ENCODE data around the gene OR51I1.

- no peak for TF ChIP-seq USF1 (IDR thresholded peaks at IDR 0.05)
- no peak for TF ChIP-seq YY1 (IDR thresholded peaks at IDR 0.05; ENCODE audit: low read depth)
- no peak for TF ChIP-seq CEBPB (IDR thresholded peaks at IDR 0.05)
- TF ChIP-seq REST (IDR thresholded peaks at IDR 0.05; ENCODE audit: low read depth): no peak
These were observed 19.8 kb upstream of the OR51I1 start for GRCh38 chr11:5460983-5461621.
